Measurements from ENCODE around the gene MAD2L1BP.
"Not testable (repeated sequence)": the region's sequence is repeated elsewhere in the genome, so short reads cannot be mapped to it uniquely, and the experiment has no call there.

MAD2L1BP gene, protein sequence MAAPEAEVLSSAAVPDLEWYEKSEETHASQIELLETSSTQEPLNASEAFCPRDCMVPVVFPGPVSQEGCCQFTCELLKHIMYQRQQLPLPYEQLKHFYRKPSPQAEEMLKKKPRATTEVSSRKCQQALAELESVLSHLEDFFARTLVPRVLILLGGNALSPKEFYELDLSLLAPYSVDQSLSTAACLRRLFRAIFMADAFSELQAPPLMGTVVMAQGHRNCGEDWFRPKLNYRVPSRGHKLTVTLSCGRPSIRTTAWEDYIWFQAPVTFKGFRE

DNA sequence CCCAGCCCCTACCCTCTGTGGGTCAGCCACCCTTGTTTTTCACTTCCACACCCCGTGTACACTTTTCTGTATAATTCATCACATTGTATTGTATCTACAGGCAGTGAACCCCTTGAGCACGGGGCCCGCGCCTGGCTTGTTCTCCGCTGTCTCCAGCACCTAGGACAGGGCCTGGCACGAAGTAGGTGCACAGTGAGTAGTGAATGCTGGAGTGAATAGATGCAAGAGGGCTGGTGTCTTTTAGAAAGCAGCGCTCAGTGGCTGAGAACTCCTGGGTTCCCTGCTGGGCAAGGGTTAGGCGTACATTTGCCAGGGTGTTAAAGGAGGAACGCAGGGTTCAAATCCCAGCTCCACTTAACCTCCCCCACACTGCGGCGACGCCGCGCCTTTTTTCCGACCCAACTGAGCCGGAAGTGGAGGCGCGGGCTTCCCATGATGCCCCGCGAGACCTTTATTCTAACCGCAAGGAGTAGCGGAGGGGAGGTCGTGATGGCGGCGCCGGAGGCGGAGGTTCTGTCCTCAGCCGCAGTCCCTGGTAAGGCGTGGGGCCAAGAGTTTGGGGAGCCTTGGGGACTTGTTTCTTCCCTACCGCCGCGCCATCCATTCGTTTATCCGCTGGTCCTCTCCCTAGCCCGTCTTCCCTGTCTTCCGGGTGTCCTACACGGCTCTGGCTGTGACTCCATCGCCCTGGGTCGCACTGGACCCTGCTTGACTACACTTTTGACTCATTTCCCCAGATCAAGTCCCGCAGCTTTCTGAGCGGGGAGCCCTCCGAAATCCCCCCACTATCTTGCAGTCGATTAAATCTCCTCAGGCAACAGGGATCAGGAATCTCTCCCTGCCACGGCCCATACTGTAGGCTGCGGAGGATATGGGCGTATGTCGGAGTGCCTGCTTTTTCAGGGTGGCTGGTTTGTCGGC lies at the start of gene MAD2L1BP:
Gene MAD2L1BP, plus strand, starts transcription at position 454 of the 921 bp plus-strand sequence. Its CDS starts 36 bp downstream, at position 490.
- DNase-seq, result peak; percentile 75

DNA sequence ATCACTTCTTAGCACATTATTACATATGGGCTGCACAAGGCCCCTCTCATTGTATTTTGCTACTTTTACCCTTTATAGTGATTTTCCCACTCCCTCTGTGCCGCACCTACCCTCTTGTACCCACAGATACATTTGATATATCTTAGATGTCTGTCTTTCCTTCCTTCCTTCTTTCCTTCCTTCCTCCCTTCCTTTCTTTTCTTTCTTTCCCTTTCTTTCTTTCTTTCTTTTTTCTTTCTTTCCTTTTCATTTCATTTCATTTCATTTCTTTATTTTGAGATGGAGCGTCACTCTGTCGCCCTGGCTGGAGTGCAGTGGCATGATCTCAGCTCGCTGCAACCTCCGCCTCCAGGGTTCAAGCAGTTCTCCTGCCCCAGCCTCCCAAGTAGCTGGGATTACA lies 47.4 kb upstream of the MAD2L1BP start:
- DNase-seq, result no peak

DNA sequence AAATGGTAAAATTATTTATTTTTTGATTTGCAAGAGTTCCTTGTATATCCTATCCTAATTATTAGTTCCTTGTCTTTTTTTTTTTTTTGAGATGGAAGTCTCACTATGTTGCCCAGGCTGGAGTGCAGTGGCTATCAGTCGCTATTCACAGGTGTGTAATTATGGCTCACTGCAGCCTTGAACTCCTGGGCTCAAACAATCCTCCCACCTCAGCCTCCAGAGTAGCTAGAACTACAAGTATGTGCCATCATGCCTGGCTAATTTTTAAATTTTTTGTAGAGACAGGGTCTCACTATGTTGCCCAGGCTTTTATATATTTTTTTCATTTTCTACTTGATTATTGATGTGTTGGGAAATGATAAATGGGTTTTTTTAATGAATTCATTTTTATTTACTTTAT lies 46.1 kb upstream of the MAD2L1BP start:
- not testable (repeated sequence) for DNase-seq

DNA sequence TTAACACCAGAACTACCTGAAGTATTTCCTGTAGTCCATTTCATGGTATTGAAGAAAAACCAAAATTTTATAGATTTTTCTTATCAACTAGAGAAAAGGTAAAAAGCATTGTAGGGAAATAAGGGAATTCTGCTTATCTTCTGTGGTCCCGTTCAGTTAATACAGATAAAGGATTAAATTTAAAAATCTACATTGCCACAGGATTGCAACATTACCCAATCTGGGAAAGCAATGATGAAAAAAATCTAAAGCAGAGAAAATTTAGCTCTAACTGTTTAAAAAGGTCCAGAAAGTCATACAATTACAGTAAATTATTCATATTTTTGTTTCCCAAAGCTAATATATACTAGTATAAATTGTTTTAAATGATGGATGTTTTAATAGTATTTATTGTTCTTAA lies 41.7 kb upstream of the MAD2L1BP start:
- no peak for DNase-seq

DNA sequence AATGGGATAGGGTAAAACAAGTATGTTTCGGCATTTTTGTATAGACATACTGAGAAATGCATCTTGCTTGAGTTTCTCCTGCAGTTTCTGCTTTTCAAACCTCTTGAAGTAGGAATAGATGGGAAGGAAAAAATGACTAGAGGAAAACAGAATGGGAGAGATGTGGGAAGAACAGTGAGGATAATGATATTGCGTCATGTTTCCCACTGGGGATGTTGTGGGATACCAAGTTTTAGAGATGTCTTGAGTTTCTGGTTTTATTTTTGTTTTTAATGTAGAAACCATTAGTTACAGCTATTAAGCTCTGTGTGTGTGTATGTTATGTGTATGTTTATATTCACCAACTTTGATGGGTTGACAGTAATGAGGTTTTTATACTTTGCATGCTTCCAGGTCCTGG lies 35.0 kb upstream of the MAD2L1BP start:
- no peak for DNase-seq

DNA sequence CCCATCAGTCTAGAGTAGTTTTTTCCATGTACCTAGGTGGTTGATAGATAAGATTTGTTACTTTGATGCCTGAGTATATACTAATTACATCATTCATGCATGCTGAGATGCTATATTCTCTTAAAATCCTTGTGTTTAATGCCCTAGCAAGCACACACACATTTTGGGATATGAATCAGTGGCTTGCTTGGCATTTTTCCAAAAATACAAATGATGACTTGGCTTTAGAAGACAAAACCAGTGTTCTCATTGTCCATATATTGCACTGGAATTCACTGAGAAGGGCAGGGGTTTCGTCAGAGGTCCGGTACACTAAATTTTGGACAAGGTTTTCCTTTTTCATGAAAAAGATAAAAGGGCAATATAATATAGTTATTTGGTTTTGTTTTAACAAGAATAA lies 31.5 kb upstream of the MAD2L1BP start:
- no peak for DNase-seq

DNA sequence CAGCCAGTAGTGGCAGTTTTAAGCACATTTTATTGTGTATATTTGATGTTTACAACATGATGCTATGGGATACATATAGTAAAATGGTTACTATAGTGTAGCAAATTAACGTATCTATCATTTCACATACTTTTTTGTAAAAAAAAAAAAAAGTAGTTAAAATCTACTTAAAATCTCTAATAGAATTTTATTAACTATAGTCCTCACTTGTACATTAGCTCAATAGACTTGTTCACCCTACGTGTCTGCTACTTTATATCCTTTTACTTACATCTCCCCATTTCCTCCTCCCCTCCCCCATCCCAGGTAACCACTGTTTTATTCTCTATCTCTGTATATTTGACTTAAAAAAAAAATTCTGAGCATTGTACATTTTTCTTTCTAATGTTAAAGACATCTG lies 29.6 kb upstream of the MAD2L1BP start:
- DNase-seq, result no peak

DNA sequence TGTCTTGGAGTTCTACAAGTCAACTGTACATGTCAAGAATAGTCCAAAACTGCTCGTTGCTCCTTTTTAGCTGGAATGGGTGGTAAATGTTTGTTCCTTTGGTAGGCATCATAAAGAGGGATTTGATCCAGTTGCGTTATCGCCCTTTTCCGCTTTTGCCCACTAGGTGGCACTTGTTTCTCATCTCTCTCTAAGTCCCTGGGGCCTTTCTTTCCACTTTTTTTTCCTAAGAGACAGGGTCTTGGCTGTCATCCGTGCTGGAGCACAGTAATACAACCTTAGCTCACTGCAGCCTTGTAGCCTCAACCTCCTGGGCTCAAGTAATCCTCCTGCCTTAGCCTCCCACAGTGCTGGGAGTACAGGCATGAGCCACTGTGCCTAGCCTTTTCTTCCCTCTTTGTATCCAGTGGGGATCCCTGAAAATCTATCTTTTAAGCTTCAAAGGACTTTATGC lies 27.3 kb upstream of the MAD2L1BP start:
- DNase-seq, result peak; percentile 81

DNA sequence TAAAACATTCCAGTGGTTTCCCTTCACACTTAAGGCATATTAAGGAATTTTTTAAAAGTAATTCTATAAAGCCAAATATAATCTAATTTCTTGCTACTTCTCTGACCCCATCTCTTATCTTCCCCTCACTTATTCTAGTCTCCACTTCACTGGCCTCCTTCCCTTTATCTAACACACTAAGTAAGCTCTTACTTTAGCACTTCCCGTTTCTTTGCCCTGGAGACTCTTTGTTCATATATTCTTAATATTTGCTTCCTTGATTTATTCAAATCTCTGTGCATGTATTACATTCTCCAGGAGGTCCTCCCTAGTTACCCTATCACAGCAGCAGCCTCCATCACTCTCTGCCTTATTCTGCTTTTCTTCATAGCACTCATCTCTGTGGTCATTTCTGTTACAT lies 26.8 kb upstream of the MAD2L1BP start:
- DNase-seq, result no peak

DNA sequence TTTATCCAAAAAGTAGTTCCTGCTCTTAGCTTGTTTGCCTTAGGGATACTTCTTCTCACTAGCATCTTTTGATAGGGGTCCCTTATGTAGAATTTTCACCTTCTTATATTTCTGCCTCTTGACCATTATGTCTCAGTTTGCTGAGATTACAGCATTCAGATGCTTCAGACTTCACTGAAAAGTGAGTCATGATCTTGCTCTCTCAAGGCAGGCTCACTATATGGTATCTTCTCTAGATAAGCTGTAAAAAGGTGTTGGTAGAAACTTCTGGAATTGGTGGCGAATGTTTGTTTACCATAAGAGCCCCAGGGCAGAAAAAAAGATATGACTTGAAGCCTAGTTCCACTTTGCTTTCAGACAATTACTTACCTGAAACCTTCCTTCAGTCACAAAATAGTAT lies 26.2 kb upstream of the MAD2L1BP start:
- DNase-seq, result no peak

DNA sequence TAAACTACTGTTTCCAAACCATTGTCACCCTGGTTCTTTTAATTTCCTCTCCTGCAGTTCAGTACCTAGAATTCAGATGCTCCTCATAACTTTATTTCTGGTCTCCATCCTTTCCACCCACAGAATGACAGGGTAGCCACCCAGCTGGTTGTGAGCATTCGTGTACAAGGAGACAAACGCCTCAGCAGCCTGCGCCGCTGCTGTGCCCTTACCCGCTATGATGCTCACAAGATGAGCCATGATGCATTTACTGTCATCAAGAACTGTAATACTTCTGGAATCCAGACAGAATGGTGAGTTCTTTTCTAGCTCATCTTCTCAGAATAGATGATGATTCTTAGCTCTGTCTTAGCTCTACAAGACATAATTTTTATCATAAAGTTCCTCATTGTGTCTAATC lies 25.2 kb upstream of the MAD2L1BP start:
- DNase-seq, result no peak

DNA sequence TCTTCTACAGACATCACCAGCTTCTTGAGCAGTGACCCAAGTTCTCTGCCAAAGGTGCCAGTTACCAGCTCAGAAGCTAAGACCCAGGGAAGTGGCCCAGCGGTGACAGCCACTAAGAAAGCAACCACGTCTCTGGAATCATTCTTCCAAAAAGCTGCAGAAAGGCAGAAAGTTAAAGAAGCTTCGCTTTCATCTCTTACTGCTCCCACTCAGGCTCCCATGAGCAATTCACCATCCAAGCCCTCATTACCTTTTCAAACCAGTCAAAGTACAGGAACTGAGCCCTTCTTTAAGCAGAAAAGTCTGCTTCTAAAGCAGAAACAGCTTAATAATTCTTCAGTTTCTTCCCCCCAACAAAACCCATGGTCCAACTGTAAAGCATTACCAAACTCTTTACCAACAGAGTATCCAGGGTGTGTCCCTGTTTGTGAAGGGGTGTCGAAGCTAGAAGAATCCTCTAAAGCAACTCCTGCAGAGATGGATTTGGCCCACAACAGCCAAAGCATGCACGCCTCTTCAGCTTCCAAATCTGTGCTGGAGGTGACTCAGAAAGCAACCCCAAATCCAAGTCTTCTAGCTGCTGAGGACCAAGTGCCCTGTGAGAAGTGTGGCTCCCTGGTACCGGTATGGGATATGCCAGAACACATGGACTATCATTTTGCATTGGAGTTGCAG lies 21.8 kb upstream of the MAD2L1BP start:
- DNase-seq, result no peak

DNA sequence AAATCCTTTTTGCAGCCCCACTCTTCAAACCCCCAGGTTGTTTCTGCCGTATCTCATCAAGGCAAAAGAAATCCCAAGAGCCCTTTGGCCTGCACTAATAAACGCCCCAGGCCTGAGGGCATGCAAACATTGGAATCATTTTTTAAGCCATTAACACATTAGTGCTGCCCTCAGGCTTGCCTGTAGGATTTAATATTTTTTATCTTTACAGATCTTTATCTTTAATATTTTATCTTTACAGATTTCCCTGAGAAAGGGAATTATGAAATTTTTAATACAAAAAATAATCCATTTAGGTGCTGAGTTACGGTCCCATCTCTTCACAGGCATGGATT lies 21.3 kb upstream of the MAD2L1BP start:
- DNase-seq, result no peak

DNA sequence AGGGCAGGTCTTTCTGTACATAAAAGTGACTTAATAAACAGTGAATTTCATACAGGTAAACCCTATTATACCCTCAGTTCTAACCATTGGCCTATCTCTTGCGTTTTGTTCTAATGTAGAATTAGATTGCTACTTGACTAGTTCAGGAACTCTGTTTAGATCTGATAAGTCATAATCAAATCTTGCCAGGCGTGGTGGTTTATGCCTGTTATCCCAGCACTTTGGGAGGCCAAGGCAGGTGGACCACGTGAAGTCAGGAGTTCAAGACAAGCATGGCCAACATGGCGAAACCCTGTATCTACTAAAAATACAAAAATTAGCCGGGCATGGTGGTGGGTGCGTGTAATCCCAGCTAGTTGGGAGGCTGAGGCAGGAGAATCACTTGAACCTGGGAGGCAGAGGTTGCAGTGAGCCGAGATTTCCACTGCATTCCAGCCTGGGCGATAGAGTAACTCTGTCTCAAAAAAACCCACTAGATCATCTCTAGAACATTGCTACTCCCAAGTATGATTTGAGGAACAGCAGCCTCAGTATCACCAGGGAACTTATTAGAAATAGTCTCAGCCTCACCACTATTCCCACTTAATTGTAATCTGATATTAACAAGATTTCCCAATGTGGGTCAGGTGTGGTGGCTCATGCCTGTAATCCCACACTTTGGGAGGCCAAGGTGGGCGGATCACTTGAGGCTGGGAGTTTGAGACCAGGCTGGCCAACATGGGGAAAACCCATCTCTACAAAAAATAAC lies 18.7 kb upstream of the MAD2L1BP start:
- DNase-seq, result no peak

DNA sequence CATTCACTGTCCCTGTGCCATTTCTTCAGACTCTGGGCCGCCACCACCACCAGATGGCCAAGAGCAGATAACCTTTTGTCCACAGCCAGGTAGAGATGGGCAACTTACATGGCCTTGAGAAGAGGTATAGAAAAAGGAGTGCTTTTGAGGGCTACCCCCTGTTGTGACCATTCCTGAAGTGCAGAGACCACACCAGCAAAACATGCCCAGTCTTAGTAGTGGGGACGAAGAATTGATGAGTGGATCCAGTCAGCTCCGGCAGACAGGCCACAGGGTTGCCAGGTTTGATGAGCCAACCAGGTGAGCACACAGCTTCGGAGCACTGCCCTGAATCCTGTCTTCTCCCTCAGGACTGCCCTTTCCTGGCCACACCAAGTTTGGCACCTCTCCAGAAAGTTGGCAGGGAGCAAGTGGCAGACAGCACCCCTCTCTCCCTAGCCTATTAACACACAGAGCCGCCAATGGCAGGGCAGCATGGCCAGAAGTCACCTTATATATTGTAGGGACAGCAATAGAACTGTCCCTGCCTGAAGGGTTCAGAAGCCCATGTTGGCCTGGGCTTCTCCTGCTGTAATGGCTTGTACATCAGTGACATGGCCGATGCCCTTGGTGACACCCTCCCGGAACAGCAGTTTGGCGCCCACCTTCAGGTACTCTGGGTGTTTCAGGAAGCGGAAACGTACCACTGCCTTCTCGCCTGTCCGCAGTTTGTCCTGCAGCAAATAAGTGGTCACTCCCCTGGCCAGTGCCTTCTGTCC lies 14.4 kb upstream of the MAD2L1BP start:
- DNase-seq, result peak; percentile 4

DNA sequence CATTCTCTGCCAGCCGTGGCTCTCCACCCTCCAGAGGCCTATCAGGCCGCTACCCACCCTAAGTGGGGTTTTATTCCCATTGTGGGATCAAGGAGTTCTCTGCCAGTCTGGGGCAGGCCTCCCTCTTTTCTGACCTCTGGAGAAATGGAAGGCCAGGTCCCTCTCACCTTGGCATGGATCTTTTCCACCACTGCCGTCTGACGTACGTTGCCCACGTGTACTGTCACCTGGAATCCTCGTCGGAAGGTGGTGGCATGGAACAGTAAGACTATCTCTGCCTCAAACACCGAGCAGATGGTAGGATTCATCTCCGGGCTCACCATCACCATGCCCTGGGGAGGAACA lies 13.8 kb upstream of the MAD2L1BP start:
- DNase-seq, result no peak

DNA sequence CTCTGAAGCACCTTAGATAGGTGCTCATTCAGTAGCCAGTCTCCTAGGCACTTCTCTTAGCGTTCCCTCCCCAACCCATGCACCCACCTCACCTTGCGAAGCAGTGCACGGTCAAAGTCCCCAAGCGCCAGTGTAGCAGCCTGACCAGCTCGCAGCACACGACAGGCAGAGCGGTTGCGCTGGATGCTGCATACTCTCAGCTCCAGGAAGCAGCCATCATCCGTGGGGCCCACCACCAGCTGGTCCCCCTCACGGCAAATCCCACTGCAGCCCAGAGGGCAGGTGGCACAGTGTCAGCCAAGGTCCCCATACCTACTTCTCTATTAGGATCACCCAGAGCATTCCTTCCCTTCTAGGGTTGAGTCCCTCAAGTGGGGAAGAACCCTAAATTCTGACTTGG lies 13.1 kb upstream of the MAD2L1BP start:
- no peak for DNase-seq

DNA sequence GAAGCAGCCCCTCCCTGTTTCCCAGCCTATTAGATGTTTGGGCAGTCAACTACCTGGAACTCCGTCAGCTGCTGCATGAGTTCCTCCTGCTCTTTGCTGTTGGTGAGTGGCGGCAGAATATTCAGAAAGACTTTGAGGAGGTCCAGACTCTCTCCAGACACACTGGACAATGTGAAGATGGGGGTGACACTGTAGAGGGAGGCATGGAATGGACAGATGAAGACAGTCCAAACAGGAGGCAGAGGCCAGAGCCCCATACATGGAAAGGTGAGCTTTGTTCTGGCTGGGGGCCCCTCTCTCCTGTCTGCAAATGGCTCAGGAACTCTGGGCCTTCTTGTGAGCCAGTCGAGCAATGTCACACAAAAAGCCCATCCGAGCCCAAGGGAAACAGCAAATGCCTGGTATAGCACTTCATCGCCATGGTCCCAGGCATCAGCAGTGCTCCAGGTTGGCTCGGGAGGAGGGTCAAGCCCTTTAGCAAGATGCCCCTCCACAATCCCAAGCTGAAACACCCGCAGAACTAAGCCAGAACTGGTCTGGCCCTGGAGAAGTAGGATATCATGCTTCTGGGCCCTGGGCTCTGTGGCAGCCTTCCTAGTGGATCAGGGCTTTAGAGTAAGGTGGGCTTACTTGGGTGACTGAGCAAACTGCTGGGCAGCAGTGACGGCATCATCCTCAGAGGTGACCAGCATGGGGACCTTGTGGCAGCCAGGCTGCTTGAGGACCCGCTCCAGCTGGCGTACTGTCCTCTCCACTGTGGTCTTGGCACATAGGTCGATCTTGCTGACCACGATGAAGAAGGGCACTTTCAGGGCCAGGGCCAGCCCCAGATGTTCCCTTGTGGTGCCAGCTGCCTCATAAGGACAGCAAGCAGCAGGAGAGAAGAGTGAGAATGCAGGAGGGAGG lies 11.5 kb upstream of the MAD2L1BP start:
- DNase-seq, result no peak

DNA sequence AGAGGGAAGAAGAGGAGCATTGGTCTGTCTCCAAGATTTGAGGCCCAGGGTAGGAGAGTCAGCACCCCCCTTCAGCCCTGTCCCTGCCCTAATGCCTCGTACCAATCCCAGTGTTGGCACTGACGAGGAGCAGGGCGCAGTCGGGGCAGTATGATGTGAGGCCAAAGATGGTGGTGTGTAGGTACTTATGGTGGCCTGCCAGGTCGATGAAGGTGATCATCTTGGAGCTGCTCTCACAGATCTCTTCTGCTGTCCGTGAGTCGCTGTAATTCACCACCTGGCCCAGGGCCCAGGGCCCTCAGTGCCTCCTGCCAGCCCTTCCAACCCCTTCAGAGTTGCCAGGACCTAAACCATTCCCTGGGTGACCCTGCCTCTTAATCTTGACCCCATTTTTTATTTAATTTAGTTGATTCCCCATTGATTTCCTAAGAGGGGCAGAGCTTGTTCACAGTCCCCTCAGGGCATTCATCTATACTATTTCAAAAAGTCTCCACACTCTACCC lies 10.8 kb upstream of the MAD2L1BP start:
- DNase-seq, result no peak

DNA sequence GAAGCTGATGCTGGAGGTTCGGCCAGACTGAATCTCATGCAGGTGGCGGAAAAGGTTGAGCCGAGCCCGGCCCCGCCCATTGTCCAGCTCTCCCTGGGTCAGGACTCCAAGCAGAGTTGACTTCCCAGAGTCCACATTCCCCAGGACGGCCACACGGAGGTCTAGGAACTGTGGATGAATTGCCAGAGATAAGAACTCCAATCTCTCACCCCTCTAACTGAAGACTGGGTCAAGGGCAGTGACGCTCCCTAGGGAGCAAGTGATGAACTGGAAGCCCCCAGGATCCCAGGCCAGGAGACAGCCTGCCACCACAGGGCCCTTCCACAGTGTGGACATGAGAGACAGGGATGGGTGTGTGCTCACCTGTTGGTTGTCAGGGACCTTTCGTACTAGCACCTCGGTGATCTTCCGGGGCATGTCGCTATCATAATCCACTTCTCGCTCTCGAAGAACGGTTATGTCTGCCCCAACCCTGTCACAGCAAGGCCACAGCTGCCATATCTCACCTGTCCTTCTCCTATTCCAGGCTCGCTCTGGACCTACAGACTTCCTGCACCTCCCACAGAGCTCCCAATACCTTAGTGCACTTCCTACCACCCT lies 10.1 kb upstream of the MAD2L1BP start:
- no peak for DNase-seq

Measured in NCI-H1105 treated with DMSO at 0.1 percent for 48 hours (cell line).